ENCODE measurements around the gene SAMD1.

The SAMD1 gene

DNA sequence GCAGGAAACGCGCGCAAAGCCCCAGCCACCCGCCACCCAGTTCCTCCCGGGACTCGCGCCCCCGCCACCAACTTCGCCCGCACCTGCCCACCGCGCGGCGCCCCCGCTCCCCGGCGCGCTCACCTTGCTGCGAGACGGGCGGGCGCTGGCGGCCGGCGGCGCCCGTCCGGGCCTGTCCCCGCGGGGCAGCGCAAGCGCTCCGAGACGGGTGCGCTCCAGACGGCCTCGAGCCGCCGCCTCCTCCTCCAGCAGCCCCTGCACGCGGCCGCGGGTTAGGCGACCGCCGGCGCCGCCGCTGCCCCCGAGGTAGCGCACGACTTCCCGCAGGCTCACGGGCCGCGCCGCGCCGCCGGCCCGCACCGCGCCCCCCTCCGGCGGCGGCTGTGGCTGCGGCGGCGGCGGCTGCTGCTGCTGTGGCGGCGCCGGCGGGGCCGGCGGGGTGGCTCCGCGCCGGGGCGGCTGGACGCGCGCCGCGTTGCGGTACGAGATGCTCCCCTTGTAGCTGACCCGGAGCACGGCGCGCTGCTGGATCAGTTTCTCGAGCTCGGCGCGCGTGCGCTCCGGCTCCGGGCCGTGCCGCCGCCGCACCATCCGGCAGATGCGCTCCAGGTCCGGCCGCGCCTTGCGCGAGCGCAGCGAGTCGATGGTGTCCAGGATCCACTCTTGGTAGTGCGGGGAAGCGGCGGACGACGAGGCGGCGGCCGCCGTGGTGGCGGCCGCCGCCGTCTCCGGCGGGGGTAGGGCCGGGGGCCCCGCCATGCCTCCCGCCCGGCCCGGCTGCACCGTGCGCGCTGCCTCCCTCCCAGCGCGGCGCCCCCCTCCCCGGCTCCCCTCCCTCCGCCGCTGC, 666 bp downstream of the SAMD1 start:
- no peak for DNase-seq (ENCODE audit: low read depth in 2 of 3, low spot score in 2 of 3)

DNA sequence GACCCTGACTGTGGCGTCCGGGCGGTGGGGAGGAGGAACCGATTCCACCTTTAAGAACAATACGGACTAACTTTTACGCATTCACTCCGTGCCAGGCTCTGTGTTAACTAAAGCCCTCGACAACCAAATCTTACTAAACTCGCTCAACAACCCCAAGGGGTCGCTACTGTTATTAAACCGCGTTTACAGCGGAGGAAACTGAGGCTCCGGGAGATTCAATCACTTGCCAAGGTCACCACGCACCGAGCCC, 1.2 kb downstream of the SAMD1 start:
- DNase-seq (ENCODE audit: low read depth in 2 of 3, low spot score in 2 of 3) = no peak

DNA sequence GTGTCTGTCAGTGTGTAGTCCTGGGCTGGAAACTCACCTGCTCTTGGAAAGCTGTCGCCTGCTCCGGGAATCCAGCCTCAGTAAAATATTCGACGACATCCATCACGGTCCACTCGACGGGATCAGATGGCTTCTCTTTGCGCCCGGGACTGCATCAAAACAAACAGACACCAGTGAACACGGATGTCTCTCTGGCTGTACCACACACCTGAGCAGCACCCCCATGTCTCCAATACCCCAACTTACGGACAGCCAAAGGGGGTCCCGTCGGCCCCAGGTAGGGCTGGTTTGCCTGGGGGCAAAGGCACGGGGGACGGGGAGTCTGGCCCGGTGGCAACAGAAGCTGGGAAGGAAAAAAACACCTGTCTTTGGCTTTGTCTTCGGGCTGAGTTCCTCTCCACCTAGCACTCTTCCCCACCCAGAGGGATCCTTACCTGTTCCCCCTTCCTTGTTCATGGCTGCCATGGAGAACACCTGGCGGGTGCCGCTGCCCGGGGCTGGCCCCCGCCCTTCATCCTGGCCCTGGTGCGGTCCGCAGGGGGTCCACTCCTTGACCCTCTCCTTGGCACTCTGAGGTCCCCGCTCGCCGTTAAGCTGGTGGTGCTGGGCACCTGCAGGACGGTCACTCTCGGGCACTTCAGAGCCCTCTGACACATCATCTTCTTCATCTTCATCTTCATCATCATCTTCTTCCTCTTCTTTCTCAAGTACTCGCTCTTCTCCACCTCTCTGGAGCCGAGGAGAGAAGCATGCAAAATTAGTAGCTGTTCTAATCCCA, 1.7 kb downstream of the SAMD1 start:
- no peak for DNase-seq (ENCODE audit: low read depth in 2 of 3, low spot score in 2 of 3)

DNA sequence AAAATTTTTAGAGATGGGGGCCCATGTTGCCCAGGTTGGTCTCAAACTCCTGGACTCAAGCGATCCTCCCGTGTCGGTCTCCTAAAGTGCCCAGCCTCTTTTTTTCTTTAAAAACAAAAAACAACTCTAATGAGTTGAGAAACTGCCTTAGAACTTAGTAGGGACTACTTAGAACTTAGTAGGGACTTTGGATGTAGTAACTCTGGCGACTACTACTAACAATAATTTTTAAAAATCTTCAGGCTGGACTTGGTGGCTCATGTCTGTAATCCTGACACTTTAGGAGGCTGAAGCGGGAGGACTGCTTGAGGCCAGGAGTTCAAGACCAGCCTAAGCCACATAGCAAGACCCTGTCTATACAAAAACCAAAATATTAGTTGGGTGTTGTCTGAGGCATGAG, 4.5 kb downstream of the SAMD1 start:
- no peak for DNase-seq (ENCODE audit: low read depth in 2 of 3, low spot score in 2 of 3)

DNA sequence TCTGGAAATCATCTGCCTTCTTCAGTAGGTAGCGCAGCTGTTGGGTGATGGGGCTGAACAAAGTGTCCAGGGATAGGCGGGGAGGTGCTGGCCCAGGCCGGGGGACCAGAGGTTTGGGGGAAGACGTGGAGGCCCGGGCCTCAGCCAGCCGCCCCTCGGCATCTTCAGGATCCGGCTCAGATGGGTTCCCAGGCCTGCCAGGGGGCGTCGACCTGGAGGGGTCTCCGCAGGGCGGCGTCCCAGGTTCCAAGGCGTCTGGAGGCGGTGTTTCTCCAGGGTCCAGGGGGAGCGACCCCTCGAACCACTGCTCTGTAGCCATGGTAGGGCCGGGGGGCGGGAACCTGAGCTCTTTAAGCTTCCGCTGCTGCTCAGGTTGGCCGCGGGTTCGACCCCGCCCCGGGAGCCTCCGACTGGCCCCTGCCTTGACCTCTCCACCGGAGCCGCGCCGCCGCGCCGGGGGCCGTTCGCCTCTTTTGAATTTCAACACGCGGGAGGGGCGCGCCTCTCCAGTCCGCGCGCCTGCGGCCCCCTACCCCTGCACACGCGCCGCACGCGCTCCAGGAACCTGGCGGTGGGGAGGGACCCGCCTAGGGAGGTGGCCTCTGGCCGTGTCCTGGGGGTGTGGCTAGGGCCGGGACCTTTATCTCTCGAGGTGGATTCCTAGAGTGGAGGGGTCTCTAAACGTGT, 5.1 kb downstream of the SAMD1 start, which contains the start of gene C19orf67:
Gene C19orf67, minus strand, starts transcription at position 475 of the 687 bp plus-strand sequence. Its CDS starts 156 bp downstream, at position 319.
- DNase-seq (ENCODE audit: low read depth in 2 of 3, low spot score in 2 of 3) = no peak

DNA sequence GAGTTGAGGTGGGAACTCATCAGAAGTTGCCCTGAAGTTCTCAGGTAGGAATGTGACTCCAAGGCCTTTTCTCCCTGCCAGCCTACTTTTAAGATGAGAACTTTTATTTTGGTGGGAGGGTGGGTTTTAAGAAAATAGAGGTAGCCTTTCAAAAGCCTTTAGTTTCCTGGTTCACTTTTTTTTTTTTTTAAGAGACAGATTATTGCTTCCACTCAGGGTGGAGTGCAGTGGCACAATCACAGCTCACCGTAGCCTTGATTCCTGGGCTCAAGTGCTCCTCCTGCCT, 7.9 kb downstream of the SAMD1 start:
- DNase-seq (ENCODE audit: low read depth in 2 of 3, low spot score in 2 of 3) = no peak

DNA sequence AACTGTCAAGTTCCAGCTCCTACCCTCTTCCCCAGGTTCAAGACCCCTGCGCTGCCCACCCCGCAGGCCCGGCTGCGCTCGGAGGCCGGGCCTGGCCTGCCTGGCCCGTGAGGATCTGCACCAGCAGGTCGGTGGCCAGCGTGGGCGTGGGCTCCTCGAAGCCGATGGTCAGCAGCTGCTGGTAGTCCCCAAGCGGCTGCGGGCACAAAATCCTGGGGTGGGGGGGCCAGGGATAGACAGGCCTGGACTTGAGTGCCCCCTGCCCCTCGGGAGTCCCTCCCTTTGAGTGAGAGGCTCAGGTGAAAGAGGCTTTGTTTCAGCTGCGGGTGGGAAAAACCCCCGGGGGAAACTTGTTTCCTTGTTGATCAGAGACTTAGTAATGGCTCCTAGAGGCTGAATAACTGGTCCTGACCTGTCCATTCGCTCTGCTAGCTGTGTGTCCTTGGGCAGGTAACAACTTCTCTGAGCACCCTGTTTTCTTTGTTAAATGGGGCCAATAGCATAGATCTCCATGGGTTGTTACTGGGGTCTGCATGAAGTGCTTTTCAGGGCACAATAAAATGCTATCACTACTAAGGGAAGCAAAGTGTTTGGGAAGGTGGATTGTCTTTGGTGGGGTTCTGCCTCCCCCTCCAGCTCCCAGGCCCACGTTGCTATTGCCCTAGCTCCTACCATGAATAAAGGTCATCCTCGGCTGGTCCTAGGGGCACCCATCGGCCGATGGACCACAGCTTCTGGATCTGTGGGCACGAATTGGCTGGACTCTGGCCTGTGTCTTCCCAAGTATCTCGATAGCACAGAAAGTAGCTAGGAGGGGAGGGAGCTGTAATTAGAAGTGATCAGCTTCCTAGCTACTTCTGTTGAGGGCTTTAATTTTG, 8.5 kb downstream of the SAMD1 start:
- no peak for DNase-seq (ENCODE audit: low read depth in 2 of 3, low spot score in 2 of 3)

DNA sequence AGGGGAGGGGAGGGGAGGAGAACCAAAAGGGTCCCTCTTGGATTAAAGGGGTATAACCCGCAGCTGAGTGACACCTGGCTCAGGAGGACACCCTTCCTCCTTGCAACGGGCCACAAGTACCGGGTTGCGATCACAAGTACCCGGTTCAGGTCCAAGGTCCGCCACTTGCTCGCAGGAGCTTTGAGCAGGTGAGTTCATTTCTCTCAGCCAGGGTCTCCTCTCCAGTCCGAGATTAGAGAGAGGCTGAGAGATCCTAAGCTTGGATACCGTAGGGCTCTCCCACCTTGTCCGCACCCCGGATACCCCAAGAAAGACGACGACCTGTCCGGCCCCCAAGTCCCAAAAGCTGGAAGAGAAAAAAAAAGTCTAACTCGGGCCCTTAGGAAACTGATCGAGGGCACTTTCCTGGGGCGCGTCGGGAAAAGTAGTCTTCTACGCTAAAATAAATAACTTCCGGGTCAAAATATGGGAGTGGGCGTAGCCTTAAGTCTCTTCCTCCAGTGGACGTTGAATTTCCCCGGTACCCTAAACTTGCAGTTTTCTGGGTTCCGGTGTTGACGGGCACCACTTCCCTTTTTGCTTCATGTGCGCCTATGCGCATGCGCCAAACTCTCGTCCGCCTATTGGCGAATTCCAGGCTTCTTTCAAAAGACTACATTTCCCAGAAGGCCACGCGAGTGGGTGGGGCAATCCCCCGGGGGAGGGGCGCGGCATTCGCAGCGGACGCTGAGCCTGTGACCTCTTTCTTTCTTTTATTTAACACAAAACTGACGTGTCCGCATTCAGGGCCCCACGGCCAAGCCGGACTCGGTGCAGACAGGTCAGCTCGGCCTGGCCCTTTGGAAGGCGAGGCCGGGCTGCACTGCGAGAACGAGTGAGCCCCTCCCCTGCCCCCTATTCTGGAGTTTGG, 9.4 kb downstream of the SAMD1 start:
- peak; percentile 94 to 99 (median 95) for DNase-seq (ENCODE audit: low read depth in 2 of 3, low spot score in 2 of 3)

DNA sequence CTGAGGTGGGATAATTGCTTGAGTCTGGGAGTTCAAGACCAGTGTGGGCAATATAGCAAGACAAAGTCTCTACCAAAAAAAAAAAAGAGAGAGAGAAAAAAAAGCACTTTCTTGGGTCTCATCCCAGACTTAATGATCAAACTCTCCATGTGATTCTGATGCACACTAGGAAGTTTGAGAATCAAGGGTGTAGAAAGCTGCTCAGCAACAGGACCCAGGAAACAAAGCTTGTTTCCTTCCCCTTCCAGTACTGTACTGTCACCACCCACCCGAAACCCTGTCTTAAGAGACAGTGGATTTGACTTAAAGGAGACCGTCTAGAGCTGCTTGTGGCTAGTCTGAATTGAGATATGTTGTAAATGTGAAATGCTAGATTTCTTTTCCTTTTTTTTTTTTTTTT, 12.1 kb downstream of the SAMD1 start:
- DNase-seq (ENCODE audit: low read depth in 2 of 3, low spot score in 2 of 3) = no peak

DNA sequence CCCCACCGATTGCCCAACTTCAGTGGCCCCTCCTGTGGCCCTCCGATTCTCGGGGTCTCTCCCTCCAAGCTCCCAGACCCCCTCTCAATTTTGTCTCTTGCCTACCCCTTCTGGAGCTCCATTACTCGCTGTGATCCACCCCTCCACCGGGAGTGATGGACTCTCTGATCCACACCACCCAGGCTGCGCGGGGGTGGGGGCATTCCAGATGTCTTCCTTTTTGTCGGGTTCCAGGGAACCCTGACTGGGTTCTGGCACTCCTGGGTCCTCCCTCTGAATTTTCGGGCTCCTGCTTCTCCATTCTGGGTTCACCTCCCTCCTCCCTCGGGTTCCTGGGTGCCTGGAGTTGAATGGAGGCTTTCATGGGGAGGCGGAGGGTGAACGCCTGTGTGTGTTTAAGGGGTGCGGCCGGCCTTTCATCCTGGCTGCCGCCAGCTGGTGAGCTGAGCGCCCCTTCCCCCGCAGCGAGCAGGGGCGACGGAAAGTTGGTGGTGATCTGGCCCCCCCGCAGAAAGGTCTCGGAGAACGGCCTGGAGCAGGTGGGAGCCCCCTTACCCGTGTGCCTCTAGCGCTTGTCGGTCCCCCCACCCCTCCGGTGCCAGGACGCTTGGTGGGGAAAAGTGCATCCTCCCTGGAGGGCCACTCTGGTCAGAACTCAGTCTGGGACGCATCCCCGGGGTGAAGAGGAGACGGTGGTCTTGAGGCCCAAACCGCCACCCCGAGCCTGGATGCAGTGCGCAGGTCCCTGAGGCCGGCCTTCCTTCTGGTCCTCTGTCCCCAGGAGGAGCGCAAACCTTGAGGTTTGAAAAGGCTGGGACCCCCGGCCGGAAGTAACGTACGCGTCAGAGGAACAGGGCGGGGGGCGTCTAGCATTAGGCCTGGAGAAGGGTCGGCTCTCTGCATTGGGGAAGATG, 16.4 kb downstream of the SAMD1 start:
- peak in 1 of 3 experiments; percentile 37 for DNase-seq (ENCODE audit: low read depth in 2 of 3, low spot score in 2 of 3)

DNA sequence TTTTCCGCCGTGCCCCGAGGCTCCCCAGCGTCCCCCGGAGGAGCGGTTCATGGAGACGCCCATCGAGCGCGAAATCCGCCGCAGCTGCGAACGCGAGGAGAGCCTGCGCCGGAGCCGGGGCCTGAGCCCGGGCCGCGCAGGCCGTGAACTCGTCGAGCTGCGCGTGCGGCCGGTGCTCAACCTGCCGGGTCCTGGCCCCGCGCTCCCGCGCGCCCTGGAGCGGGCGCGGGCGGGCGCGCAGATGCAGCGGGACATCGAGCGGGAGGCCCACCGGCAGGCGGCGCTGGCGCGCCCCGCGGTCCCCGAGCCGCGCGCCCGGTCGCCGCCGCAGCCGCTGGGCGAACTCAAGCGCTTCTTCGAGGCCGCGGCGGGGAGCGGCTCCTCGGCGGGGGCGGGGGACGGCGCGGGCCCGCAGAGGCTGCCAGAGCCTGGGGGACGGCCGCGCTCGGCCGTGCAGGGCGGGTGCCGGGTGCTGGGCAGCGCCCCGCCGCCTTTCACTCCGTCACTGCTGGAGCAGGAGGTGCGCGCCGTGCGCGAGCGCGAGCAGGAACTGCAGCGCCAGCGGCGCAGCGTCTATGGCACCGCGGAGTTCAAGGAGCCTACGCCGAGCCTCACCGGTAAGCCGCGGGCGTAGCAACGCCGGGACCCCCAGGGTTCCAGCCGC, 17.2 kb downstream of the SAMD1 start:
- peak in 2 of 3 experiments; percentile 62 to 64 for DNase-seq (ENCODE audit: low read depth in 2 of 3, low spot score in 2 of 3)

DNA sequence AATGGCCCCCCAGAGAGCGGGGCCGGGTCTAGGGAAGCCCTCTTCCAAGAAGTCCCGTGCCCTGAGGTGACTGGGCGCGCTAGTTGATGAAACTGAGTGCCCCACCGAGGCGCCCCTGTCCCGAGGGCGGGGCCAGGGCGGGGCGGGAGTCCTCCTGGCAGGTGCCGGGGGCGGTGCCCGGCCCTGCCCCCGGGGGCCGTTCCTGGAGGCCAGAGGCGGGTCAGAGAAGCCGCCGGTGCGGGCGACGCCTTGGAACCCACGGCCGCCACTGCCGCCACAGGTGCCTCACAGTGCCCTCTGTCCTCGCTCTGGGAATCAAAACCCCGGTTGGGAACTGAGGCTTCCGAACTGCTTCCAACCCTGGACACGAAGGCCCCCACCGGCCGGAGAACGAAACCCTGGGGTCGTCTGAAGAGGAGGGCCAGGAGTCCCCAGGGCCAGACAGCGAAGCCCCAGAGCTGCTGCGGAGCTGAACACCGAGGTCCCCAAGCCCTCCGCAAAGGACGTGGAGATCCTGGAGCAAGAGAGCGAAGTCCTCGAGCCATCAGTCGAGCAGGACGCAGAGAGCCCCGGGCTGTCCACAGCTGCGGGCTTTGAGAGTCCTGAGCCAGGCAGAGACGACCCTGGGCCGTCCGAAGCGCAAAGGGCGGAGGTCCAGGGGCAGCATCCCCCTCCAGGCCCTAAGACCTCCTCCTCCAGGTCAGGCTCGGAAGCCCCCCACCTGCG, 17.9 kb downstream of the SAMD1 start, which contains the start of gene MISP3:
Gene MISP3, plus strand, starts transcription at position 252 of the 726 bp plus-strand sequence. CDS start 524 bp downstream, outside the sequence.
- DNase-seq (ENCODE audit: low read depth in 2 of 3, low spot score in 2 of 3) = peak in 1 of 3 experiments; percentile 29

DNA sequence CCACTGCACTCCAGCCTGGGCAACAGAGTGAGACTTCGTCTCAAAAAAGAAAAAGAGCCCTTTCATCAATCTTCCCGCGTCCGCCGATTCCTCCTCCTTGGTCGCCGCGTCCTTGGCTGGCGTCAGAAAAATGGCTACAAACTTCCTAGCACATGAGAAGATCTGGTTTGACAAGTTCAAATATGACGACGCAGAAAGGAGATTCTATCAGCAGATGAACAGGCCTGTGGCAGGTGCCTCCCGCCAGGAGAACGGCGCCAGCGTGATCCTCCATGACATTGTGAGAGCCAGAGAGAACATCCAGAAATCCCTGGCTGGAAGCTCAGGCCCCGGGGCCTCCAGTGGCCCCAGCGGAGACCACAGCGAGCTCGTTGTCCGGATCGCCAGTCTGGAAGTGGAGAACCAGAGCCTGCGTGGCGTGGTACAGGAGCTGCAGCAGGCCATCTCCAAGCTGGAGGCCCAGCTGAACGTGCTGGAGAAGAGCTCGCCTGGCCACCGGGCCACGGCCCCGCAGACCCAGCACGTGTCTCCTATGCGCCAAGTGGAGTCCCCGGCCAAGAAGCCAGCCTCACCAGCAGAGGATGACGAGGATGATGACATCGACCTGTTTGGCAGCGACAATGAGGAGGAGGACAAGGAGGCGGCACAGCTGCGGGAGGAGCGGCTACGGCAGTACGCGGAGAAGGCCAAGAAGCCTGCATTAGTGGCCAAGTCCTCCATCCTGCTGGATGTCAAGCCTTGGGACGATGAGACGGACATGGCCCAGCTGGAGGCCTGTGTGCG, 20.1 kb downstream of the SAMD1 start:
- no peak for DNase-seq (ENCODE audit: low read depth in 2 of 3, low spot score in 2 of 3)

DNA sequence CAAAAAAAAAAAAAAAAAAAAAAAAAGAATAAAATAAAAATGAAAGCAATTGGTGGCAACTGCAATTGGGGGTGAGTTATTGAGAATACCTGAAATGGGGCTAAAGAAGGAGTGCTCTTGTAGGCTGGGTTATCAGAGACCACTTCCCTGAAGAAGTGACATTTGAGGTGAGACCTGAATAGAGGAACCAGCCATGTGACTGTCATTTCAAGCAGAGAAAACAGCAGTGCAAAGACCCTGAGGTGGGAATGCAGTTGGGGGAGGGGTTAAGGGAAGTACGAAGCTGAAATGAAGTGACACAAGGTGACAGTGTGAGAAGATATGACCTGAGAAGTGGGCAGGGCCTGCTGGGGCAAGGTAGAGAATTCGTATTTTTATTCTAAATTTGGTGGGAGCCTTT, 24.4 kb downstream of the SAMD1 start:
- no peak for DNase-seq (ENCODE audit: low read depth in 2 of 3, low spot score in 2 of 3)

DNA sequence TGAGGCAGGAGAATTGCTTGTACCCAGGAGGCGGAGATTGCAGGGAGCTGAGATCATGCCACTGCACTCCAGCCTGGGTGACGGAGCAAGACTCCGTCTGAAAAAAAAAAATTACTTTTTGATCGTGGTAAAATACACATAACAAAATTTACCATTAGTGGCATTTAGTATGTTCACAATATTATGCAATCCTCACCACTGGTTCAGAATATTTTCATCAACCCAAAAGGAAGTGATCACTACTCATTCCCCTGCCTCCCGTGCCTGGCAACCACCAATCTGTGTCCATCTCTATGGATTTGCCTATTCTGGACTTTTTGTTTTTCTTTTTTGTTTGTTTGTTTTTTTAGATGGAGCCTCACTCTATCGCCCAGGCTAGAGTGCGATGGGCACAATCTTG, 27.4 kb downstream of the SAMD1 start:
- no peak for DNase-seq (ENCODE audit: low read depth in 2 of 3, low spot score in 2 of 3)

DNA sequence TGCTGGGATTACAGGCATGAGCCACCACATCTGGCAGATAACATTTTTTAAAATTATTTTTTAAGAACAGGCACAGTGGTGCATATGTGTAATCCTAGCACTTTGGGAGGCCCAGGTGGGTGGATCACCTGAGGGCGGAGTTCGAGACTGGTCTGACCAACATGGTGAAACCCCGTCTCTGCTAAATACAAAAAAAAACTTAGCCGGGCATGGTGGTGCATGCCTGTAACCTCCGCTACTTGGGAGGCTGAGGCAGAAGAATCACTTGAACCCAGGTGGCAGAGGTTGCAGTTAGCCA, 28.0 kb downstream of the SAMD1 start:
- DNase-seq (ENCODE audit: low read depth in 2 of 3, low spot score in 2 of 3) = no peak
